SK-MEL-5 (cell line): ENCODE measurements around the gene C19orf81. TPM values are rescaled to one million over a fixed set of nuclear protein-coding genes. Genes with fewer than 3 reads are reported as not detected.
"Not testable (repeated sequence)": the region's sequence is repeated elsewhere in the genome, so short reads cannot be mapped to it uniquely, and the experiment has no call there.

Experiments used
- DNase-seq: peaks from one replicate; pipeline ENCODE4 v3.0.0-alpha.2; 2016; ENCODE audit warnings: low read depth, low spot score
- in situ Hi-C: cut with HindIII; loops from 2 replicates; pipeline ENCODE4 v1.10.0; 2016; ENCODE audit warnings: low sequenced_read_pairs, high pct_unique_total_duplicates, low pct_unique_long_range_greater_than_20kb
- polyA plus RNA-seq, 2 experiments: library from polyadenylated mRNA; depleted of rRNA; stranded (reverse); fragments of >200 nt; gene quantifications; 2 replicates each; pipeline ENCODE4 v1.2.3, GENCODE V29; 2015
- total RNA-seq: library from RNA; depleted of rRNA; stranded (reverse); fragments of >200 nt; shearing (Covaris generic); gene quantifications from 2 replicates; pipeline ENCODE4 v1.2.3, GENCODE V29; 2014; rRNA removed

Gene C19orf81
- 2.7 and 4.3 TPM in 2 replicates for total RNA-seq
- 1.4 and 2.6 TPM in 2 replicates for polyA plus RNA-seq (2015; cell fraction: cytosol; rRNA removed)
- not detected in 2 replicates for polyA plus RNA-seq (2015; cell fraction: nucleus; rRNA removed)

GRCh38 chr19:50649433-50650391, at the start of gene C19orf81:
C19orf81 (plus strand) TSS chr19:50649445; CDS start chr19:50649445, 0 bp downstream.
- DNase-seq = peak; percentile 76
- in situ Hi-C loops = no loop called here

DNA sequence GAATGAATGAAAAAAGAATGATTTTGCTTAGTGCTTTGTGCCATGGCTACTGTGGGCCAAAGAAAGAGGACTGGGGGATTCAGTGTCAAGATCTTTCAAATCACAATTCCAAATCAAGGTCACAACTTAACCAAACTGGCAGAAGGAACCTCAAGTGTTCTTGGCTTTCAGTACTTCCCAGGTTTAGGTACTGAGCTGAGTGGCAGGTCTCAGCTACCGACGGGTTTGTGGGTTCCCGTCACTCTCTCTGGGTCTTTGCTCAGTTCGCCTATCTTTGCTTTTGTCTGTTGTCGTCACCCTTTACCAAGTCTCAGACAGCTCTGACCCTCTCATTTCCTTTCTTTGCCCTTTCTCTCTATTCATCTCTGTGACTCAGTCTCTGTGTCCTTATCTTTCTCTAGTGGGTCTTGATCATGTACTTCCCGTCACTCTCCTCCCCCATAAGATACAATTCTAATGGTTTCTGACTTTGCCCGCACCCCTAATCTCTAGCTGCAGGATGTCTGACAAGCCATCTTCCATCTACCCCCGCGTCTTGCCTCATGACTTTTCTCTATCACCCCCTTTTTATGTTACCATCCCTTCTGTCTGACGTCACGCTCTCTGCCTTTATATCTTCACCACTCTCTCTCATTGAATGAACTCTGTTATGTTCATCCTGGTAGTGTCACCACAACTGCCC, 47.7 kb upstream of the C19orf81 start:
- in situ Hi-C loops = no loop called here
- no peak for DNase-seq

GRCh38 chr19:50602089-50602422, 47.2 kb upstream of the C19orf81 start:
- in situ Hi-C loops = no loop called here
- no peak for DNase-seq

- no peak for DNase-seq
- in situ Hi-C loops = no loop called here
Observed at GRCh38 chr19:50602496-50602895, 46.7 kb upstream of the C19orf81 start.

GRCh38 chr19:50602935-50603334, 46.3 kb upstream of the C19orf81 start:
- in situ Hi-C loops = no loop called here
- DNase-seq = no peak

DNA sequence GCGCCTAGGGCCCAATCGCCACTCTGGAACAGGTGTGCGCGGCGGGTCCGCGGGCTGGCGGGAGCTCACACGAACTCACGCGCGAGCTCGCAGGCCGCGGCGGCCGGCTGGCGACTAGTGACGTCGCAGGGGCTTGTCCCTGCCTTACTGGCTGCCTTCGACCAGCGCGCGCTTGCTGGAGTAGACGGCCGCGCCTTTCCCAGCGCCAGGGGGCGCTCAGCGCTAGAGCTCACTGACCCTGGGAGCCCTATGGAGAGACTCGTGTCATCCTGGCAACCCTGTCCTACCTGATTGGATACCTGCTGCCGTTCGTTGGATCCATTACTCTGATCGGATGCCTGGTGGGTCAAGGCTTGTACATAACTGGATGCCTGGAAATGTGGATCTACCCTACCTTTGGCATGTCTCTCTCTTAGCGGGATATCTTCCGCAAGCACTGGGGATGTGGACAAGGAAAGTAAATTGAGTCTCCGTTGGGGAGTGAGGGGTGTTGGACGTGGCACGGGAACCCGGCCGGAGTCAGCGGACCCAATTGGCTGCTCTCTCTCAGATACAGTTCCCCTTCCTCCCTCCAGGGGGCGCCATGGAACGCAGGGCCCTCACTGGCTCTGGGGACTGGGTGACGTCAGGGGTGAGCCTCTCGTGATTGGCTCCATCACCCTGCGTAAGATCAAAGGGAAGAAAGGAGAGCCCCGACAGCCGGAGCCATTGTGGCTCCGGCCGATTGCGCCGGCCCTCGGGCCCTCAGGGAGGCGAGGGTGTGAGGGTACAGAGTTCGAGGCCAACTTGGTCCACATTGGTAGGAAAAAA, 44.8 kb upstream of the C19orf81 start:
- DNase-seq = peak; percentile 51
- in situ Hi-C loops = not testable (repeated sequence)

DNA sequence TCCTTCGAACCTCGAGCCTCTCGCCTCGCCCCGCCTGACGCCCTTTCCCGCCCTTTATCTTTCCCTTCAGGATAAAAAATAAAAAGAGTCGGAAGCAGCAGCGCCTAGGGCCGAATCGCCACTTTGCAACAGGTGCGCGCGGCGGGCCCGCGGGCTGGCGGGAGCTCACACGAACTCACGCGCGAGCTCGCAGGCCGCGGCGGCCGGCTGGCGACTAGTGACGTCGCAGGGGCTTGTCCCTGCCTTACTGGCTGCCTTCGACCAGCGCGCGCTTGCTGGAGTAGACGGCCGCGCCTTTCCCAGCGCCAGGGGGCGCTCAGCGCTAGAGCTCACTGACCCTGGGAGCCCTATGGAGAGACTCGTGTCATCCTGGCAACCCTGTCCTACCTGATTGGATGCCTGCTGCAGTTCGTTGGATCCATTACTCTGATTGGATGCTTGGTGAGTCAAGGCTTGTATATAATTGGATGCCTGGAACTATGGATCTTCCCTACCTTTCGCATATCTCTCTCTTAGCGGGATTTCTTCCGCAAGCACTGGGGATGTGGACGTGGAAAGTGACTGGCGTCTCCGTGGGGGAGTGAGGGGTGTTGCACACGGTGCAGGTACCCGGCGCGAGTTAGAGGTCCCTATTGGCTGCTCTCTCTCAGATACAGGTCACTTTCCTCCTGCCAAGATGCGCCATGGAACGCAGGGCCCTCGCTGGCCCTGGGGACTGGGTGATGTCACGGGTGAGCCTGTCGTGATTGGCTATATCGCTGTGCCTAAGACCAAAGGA, 43.0 kb upstream of the C19orf81 start:
- DNase-seq = peak; percentile 94
- in situ Hi-C loops = not testable (repeated sequence)

- in situ Hi-C loops = no loop called here
- no peak for DNase-seq
Observed at GRCh38 chr19:50607388-50607787, 41.9 kb upstream of the C19orf81 start.

- in situ Hi-C loops = no loop called here
- DNase-seq = peak; percentile 97
Observed at GRCh38 chr19:50607874-50608785, 41.1 kb upstream of the C19orf81 start.

DNA sequence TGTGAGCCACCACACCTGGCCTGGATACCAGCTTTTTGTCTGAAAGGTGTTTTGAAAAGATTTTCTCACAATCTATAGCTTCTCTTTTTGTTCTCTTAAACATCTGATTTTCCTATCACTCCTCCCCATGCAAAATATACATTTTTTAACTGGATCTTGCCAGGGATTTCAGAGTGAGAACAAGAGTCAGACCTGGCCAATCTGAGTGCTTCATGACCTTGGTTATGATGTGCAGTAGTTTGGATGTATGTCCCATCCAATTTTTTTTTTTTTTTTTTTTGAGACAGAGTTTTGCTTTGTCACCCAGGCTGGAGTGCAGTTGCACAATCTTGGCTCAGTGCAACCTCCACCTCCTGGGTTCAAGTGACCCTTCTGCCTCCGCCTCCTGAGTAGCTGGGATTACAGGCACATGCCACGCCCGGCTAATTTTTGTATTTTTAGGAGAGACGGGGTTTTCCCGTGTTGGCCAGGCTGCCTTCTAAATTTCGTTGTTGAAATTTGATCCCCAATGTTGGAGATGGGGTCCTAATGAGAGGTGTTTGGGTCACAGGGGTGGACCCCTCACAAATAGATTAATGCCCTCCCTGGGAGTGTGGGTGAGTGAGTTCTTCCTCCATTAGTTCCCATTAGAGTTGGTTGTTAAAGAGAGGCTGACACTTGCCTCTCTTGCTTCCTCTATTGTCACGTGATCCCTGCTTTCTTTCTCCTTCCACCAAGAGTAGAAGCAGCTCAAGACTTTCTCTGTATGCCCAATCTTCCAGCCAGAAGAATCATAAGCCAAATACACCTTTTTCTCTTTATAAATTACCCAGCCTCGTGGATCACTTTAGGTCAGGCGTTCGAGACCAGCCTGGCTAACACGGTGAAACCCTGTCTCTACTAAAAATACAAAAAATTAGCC, 36.5 kb upstream of the C19orf81 start:
- in situ Hi-C loops, DNase-seq: not testable (repeated sequence)

- DNase-seq, in situ Hi-C loops: not testable (repeated sequence)
Observed at GRCh38 chr19:50618379-50618778, 30.9 kb upstream of the C19orf81 start.

- in situ Hi-C loops, DNase-seq: not testable (repeated sequence)
Observed at GRCh38 chr19:50619184-50619583, 30.1 kb upstream of the C19orf81 start.

GRCh38 chr19:50620394-50620906, 28.8 kb upstream of the C19orf81 start:
- in situ Hi-C loops, DNase-seq: not testable (repeated sequence)

DNA sequence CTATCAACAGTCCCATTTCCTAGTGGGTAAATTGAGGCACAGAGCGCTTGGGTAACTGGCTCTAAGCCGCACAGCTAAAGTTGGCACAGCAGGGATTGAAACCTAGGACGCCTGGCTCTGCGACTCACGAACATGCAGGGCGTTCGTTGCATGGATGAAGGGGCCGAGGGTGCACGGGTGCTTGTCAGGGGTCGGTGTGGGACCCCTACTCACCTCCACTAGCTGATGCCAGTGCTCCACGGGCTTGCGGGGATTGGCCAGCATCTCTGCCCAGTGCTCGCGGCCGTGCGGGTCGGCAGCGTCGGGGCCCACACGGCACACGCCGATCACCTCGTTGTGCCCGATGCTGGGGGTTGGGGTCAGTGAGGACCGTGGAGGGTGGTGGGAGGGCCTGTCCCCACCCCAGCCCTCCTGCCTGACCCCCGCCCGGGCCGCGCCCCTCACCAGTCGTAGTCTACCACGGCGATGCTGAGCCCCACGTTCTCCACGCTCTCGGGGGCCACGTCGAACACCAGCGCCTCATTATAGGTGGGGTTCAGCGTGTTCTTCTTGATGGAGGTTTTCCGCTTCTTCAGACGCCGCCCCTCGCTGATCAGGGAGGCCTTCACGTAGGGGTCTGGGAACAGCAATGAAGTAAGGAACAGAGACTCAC, 24.2 kb upstream of the C19orf81 start:
- DNase-seq = no peak
- in situ Hi-C loops = no loop called here

DNA sequence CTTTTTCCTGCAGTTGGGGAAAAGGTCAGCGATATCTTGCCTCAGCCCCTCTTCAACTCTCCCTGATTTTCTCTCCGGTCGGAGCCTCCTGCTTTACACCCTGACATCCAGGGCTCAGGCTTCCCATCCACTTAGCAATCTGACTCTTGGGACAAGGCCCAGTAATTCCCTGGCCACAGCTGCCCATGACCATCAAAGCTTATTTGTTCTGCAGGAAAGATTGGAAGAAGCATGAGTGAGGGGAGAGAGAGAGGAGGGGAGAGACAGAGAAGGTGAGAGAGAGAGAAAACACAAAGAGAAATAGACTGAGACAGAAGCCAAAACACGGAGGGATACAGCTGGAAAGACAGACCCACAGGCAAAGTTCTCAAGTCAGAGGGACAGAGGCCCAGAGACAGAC, 23.2 kb upstream of the C19orf81 start:
- DNase-seq = no peak
- in situ Hi-C loops = no loop called here
